Ishikawa (cell line): Measurements from ENCODE around the gene AK5.

Source experiments
- CEBPB ChIP-seq: IDR thresholded peaks from 2 replicates; pipeline ENCODE4 v1.6.1; 2012
- CREB1 ChIP-seq: IDR thresholded peaks from 2 replicates; pipeline ENCODE4 v1.6.1; 2012; ENCODE audit warnings: low read depth
- EGR1 ChIP-seq: IDR thresholded peaks from 2 replicates; pipeline ENCODE4 v1.6.1; 2012
- EP300 ChIP-seq: IDR thresholded peaks from 2 replicates; pipeline ENCODE4 v1.6.1; 2012; ENCODE audit warnings: borderline replicate concordance
- FOXM1 ChIP-seq: IDR thresholded peaks from 2 replicates; pipeline ENCODE4 v1.6.1; 2012; ENCODE audit warnings: low read depth, borderline replicate concordance
- MAX ChIP-seq: IDR thresholded peaks from 2 replicates; pipeline ENCODE4 v1.6.1; 2012
- NFIC ChIP-seq: IDR thresholded peaks from 2 replicates; pipeline ENCODE4 v1.6.1; 2012
- RAD21 ChIP-seq: IDR thresholded peaks from 2 replicates; pipeline ENCODE4 v1.6.1; 2012; ENCODE audit warnings: low read depth
- REST ChIP-seq: IDR thresholded peaks from 2 replicates; pipeline ENCODE4 v1.6.1; 2012; ENCODE audit warnings: low read depth, mild to moderate bottlenecking
- TAF1 ChIP-seq: IDR thresholded peaks from 2 replicates; pipeline ENCODE4 v1.6.1; 2012; ENCODE audit warnings: low read depth, mild to moderate bottlenecking
- TCF12 ChIP-seq: IDR thresholded peaks from 2 replicates; pipeline ENCODE4 v1.6.1; 2012; ENCODE audit warnings: low read depth
- TEAD4 ChIP-seq: IDR thresholded peaks from 2 replicates; pipeline ENCODE4 v1.6.1; 2012
- USF1 ChIP-seq: IDR thresholded peaks from 2 replicates; pipeline ENCODE4 v1.6.1; 2012
- YY1 ChIP-seq: IDR thresholded peaks from 2 replicates; pipeline ENCODE4 v1.6.1; 2012; ENCODE audit warnings: low read depth
- ZBTB7A ChIP-seq: IDR thresholded peaks from 2 replicates; pipeline ENCODE4 v1.6.1; 2012; ENCODE audit warnings: low read depth

Gene AK5

GRCh38 chr1:77265180-77265579 lies 16.6 kb upstream of the AK5 start:
- TF ChIP-seq EP300 = no peak
- TF ChIP-seq USF1 = no peak
- no peak for TF ChIP-seq TCF12
- TF ChIP-seq NFIC = no peak

GRCh38 chr1:77267035-77267434 lies 14.8 kb upstream of the AK5 start:
- TF ChIP-seq TEAD4 (no peak), EGR1 (no peak), TAF1 (no peak), EP300 (no peak), RAD21 (no peak), CEBPB (no peak), MAX (no peak), CREB1 (no peak), YY1 (no peak), USF1 (no peak), TCF12 (no peak), NFIC (no peak), FOXM1 (no peak), REST (no peak), ZBTB7A (no peak)

- no peak for TF ChIP-seq RAD21
- no peak for TF ChIP-seq TEAD4
- TF ChIP-seq CEBPB = no peak
- TF ChIP-seq ZBTB7A = no peak
- TF ChIP-seq TCF12 = no peak
- no peak for TF ChIP-seq MAX
- TF ChIP-seq TAF1 = no peak
- TF ChIP-seq YY1 = no peak
These were observed 9.8 kb upstream of the AK5 start for GRCh38 chr1:77271852-77272580.

- TF ChIP-seq REST = no peak
- TF ChIP-seq EGR1 = no peak
These were observed 7.9 kb upstream of the AK5 start for GRCh38 chr1:77273891-77274290.

GRCh38 chr1:77275194-77275593 lies 6.6 kb upstream of the AK5 start:
- no peak for TF ChIP-seq USF1
- TF ChIP-seq TEAD4 = no peak
- no peak for TF ChIP-seq CREB1
- TF ChIP-seq YY1 = no peak
- no peak for TF ChIP-seq EP300
- TF ChIP-seq MAX = no peak
- no peak for TF ChIP-seq RAD21
- TF ChIP-seq REST = no peak
